Immature natural killer cell (primary cell): ENCODE results near the gene OLIG1. TPM values are rescaled to one million over a fixed set of nuclear protein-coding genes. Genes with fewer than 3 reads are reported as not detected.
A peak's percentile ranks its signal among the peaks of the same experiment; 100 is the strongest.

Experiments used
- DNase-seq, 3 donors: peaks; one replicate each; pipeline ENCODE4 v3.0.0; 2022; ENCODE audit warnings: mixed read lengths in 1 of 3
- H3K27ac Mint-ChIP-seq, 6 donors: one replicate each; pipeline ENCODE4 v1.8.0; 2020; ENCODE audit warnings: mixed read lengths in 6 of 6, mild to moderate bottlenecking in 5 of 6, inconsistent platforms in 4 of 6, moderate library complexity in 3 of 6
- H3K27me3 Mint-ChIP-seq, 3 donors: one replicate each; pipeline ENCODE4 v1.8.0; 2020 to 2021; ENCODE audit warnings: low read depth in 3 of 3, mild to moderate bottlenecking in 3 of 3, mixed read lengths in 3 of 3, moderate library complexity in 3 of 3, inconsistent platforms in 1 of 3
- H3K36me3 Mint-ChIP-seq, 3 donors: one replicate each; pipeline ENCODE4 v1.8.0; 2020; ENCODE audit warnings: mixed read lengths in 3 of 3, inconsistent platforms in 2 of 3, mild to moderate bottlenecking in 2 of 3
- H3K4me1 Mint-ChIP-seq, 2 donors: one replicate each; pipeline ENCODE4 v1.8.0; 2020; ENCODE audit warnings: inconsistent platforms in 2 of 2, mild to moderate bottlenecking in 2 of 2, mixed read lengths in 2 of 2, moderate library complexity in 1 of 2
- H3K4me3 Mint-ChIP-seq, 5 donors: one replicate each; pipeline ENCODE4 v1.8.0; 2020; ENCODE audit warnings: mild to moderate bottlenecking in 5 of 5, mixed read lengths in 5 of 5, inconsistent platforms in 3 of 5, moderate library complexity in 3 of 5
- H3K9me3 Mint-ChIP-seq, 6 donors: one replicate each; pipeline ENCODE4 v1.8.0; 2020; ENCODE audit warnings: mild to moderate bottlenecking in 6 of 6, mixed read lengths in 6 of 6, inconsistent platforms in 4 of 6, moderate library complexity in 3 of 6
- polyA plus RNA-seq, 3 donors: library from polyadenylated mRNA; unstranded; fragments of 300-500 nt; fragmentation: Illumina TruSeq; gene quantifications; one replicate each; pipeline ENCODE4 v1.2.3, GENCODE V29; 2021

Gene OLIG1
- polyA plus RNA-seq, 3 donors from 2014 or later: not detected

GRCh38 chr21:33073636-33074035 lies 3.7 kb downstream of the OLIG1 start:
- Mint-ChIP-seq H3K4me1 (peaks cover 35 to 47% of the 10 kb centered on the region in 2 donors), H3K27me3 (peaks cover 26 to 43% (median 38%) of the 10 kb centered on the region in 3 donors), H3K4me3 (no peak overlapping the region), H3K36me3 (no peaks in the 10 kb centered on the region), H3K27ac (no peak overlapping the region), H3K9me3 (peaks cover 0 to 4% (median 0%) of the 10 kb centered on the region in 6 donors)
- no peak for DNase-seq

DNA sequence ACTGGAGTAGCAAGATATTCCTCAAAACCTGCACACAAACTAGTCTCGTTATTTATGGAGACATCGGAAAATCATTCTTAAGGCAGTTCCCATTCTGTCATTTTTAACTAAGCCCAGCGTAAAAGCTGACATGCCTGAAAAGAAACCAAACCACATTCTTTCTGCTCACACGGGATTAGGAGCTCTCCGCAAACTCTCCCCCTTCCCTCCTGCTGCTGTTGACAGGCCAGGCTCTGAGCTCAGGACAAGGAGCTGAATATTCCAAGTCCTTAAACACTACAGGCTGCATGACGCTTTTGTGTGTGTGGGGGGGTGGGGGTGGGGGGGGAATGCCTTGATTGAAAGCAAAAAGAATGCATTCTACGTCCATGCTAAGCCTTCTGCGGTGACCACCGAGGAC lies 5.2 kb downstream of the OLIG1 start:
- DNase-seq: no peak
- no peak overlapping the region for H3K27ac Mint-ChIP-seq
- no peak overlapping the region for H3K4me3 Mint-ChIP-seq
- peaks cover 18 to 33% (median 31%) of the 10 kb centered on the region in 3 donors for H3K27me3 Mint-ChIP-seq
- H3K36me3 Mint-ChIP-seq: no peaks in the 10 kb centered on the region
- H3K4me1 Mint-ChIP-seq: peaks cover 37 to 47% of the 10 kb centered on the region in 2 donors
- no peaks in the 10 kb centered on the region for H3K9me3 Mint-ChIP-seq

DNA sequence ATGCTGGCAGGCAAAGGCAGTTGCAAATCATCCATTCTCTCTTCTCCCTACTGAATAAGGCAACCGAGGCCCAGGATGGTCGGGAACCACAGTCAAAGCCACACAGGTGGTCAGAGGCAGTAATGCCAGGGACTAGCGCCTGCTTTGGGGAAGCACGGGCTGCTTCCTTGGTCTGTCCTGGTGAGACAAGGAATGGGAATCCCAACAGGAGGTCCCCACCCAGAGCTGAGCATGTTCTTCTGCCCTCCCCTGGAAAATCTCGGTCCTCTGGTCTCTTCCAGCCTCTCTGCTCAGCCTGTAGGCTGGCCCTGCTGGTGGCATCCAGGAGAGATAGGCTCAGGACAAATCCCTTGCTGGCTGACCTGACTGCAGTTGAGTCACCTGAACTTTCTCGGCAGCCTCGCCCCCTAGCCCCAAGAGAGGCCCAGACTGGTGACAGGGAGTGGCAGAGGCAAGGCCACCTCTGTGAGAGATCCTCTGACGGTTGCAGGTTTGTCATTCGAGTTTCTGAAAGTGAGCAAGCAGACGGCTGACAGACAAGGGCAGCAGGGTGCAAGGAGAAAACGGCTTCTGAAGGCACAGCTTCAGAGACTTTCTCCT lies 5.8 kb downstream of the OLIG1 start:
- Mint-ChIP-seq H3K27me3 (peaks cover 18 to 33% (median 31%) of the 10 kb centered on the region in 3 donors), H3K9me3 (no peaks in the 10 kb centered on the region), H3K4me1 (peaks cover 37 to 47% of the 10 kb centered on the region in 2 donors), H3K36me3 (no peaks in the 10 kb centered on the region), H3K27ac (no peak overlapping the region), H3K4me3 (no peak overlapping the region)
- no peak for DNase-seq

GRCh38 chr21:33076600-33077329 lies 6.8 kb downstream of the OLIG1 start:
- Mint-ChIP-seq H3K4me3 (peak overlapping the region in 1 of 5 donors; percentile 53), H3K27me3 (peaks cover 15 to 25% (median 23%) of the 10 kb centered on the region in 3 donors), H3K4me1 (peaks cover 28 to 40% of the 10 kb centered on the region in 2 donors), H3K27ac (no peak overlapping the region), H3K36me3 (no peaks in the 10 kb centered on the region), H3K9me3 (no peaks in the 10 kb centered on the region)
- DNase-seq: no peak

GRCh38 chr21:33078907-33079582 lies 9.1 kb downstream of the OLIG1 start:
- peak; percentile 43 to 72 (median 58) for DNase-seq
- Mint-ChIP-seq H3K9me3 (no peaks in the 10 kb centered on the region), H3K4me1 (peaks cover 19 to 33% of the 10 kb centered on the region in 2 donors), H3K27ac (peak overlapping the region in 3 of 6 donors; percentile 35 to 86 (median 71)), H3K36me3 (no peaks in the 10 kb centered on the region), H3K4me3 (peak overlapping the region in 1 of 5 donors; percentile 34), H3K27me3 (peaks cover 11 to 13% (median 12%) of the 10 kb centered on the region in 3 donors)

DNA sequence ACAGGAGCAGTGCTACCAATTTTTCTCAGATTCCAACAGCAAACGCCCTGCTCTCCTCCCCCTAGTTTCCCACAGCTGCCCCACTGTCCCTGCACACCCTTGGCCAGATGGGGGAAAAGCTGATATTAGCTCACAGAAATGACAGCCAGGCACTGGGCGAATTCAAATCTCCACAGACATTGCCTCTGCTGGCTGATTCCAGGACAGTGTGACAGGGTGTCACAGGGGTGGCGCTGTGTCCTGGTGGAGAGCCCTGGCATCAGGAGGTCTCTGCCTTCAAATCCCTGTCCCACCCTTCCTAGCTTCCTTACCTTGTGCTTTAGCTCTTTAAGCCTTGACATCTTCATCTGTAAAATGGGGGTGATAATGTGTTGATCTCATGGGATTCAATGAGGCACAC lies 10.4 kb downstream of the OLIG1 start:
- no peak for DNase-seq
- Mint-ChIP-seq H3K27me3 (peaks cover 10 to 12% (median 10%) of the 10 kb centered on the region in 3 donors), H3K4me3 (no peak overlapping the region), H3K27ac (peak overlapping the region in 2 of 6 donors; percentile 1 to 20), H3K36me3 (no peaks in the 10 kb centered on the region), H3K9me3 (no peaks in the 10 kb centered on the region), H3K4me1 (peaks cover 19 to 33% of the 10 kb centered on the region in 2 donors)

- peaks cover 10 to 12% (median 10%) of the 10 kb centered on the region in 3 donors for H3K27me3 Mint-ChIP-seq
- no peaks in the 10 kb centered on the region for H3K9me3 Mint-ChIP-seq
- no peak for DNase-seq
- H3K36me3 Mint-ChIP-seq: no peaks in the 10 kb centered on the region
- no peak overlapping the region for H3K4me3 Mint-ChIP-seq
- peaks cover 19 to 33% of the 10 kb centered on the region in 2 donors for H3K4me1 Mint-ChIP-seq
- H3K27ac Mint-ChIP-seq: peak overlapping the region in 2 of 6 donors; percentile 1 to 20
Observed at GRCh38 chr21:33080776-33081175, 10.8 kb downstream of the OLIG1 start.

- Mint-ChIP-seq H3K4me1 (no peaks in the 10 kb centered on the region), H3K36me3 (no peaks in the 10 kb centered on the region), H3K27me3 (peaks cover 0 to 11% (median 2%) of the 10 kb centered on the region in 3 donors), H3K9me3 (peaks cover 0 to 2% (median 0%) of the 10 kb centered on the region in 6 donors), H3K4me3 (no peak overlapping the region), H3K27ac (no peak overlapping the region)
- no peak for DNase-seq
Observed at GRCh38 chr21:33088384-33088783, 18.4 kb downstream of the OLIG1 start.

DNA sequence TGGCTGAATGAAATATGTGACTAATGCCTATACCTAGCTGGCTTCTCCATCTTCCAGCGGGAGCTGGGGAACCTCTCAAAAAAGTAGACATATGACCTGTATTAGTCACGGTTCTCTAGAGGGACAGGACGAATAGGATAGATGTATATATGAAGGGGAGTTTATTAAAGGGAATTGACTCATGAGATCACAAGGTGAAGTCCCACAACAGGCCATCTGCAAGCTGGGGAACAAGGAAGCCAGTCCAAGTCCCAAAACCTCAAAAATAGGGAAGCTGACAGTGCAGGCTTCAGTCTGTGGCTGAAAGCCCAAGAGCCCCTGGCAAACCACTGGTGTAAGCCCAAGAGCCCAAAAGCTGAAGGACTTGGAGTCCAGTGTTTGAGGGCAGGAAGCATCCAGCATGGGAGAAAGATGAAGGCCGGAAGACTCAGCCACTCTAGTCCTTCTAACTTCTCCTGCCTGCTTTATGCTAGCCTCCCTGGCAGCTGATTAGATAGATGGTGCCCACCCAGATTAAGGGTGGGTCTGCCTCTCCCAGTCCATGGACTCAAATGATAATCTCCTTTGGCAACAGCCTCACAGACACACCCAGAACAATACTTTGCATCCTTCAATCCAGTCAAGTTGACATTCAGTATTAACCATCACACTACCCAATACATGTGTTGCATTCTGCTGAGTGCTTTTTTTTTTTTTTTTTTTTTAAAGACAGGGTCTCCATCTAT lies 19.6 kb downstream of the OLIG1 start:
- no peaks in the 10 kb centered on the region for H3K36me3 Mint-ChIP-seq
- H3K27me3 Mint-ChIP-seq: peaks cover 0 to 11% (median 2%) of the 10 kb centered on the region in 3 donors
- no peak for DNase-seq
- H3K4me3 Mint-ChIP-seq: no peak overlapping the region
- H3K27ac Mint-ChIP-seq: no peak overlapping the region
- H3K9me3 Mint-ChIP-seq: peaks cover 0 to 2% (median 0%) of the 10 kb centered on the region in 6 donors
- H3K4me1 Mint-ChIP-seq: no peaks in the 10 kb centered on the region

- Mint-ChIP-seq H3K36me3 (no peaks in the 10 kb centered on the region), H3K4me3 (no peak overlapping the region)
- no peak for DNase-seq
Observed at GRCh38 chr21:33096426-33096825, 26.5 kb downstream of the OLIG1 start.

GRCh38 chr21:33099131-33099530 lies 29.2 kb downstream of the OLIG1 start:
- Mint-ChIP-seq H3K27me3 (peaks cover 0 to 24% (median 3%) of the 10 kb centered on the region in 3 donors), H3K4me1 (no peaks in the 10 kb centered on the region), H3K9me3 (no peaks in the 10 kb centered on the region), H3K27ac (no peak overlapping the region), H3K36me3 (no peaks in the 10 kb centered on the region), H3K4me3 (no peak overlapping the region)
- DNase-seq: no peak

More at GRCh38 chr21:33096426-33096825, 26.5 kb downstream of the OLIG1 start:
- H3K9me3 Mint-ChIP-seq: no peaks in the 10 kb centered on the region
- H3K4me1 Mint-ChIP-seq: no peaks in the 10 kb centered on the region
- H3K27me3 Mint-ChIP-seq: peaks cover 0 to 19% (median 3%) of the 10 kb centered on the region in 3 donors
- no peak overlapping the region for H3K27ac Mint-ChIP-seq

GRCh38 chr21:33101300-33101911 lies 31.5 kb downstream of the OLIG1 start:
- no peak for DNase-seq
- no peaks in the 10 kb centered on the region for H3K9me3 Mint-ChIP-seq
- no peaks in the 10 kb centered on the region for H3K36me3 Mint-ChIP-seq
- H3K4me3 Mint-ChIP-seq: no peak overlapping the region
- H3K27me3 Mint-ChIP-seq: peaks cover 0 to 30% (median 3%) of the 10 kb centered on the region in 3 donors
- H3K4me1 Mint-ChIP-seq: no peaks in the 10 kb centered on the region
- no peak overlapping the region for H3K27ac Mint-ChIP-seq

DNA sequence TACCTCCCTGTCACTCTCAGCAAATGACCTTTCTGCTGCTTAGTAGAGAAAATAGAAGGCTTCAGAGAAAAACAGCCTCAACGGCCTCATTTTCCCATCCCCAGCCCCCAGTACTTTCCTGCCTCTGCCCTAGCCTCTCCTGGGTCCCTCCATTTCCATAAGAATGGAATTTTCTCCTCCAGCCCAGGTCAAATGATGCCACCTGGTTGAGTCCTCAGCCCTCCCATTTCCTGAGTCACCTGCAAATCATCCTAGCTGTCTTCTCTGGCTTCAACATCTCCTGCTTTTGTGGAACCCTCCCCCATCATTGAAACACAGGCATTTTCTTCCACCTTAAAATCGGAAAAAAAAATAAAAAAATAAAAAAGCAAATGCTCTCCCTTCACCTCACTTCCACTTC lies 35.1 kb downstream of the OLIG1 start:
- H3K4me3 Mint-ChIP-seq: no peak overlapping the region
- no peak for DNase-seq
- H3K27ac Mint-ChIP-seq: no peak overlapping the region
- H3K36me3 Mint-ChIP-seq: no peaks in the 10 kb centered on the region
- peaks cover 2 to 5% of the 10 kb centered on the region in 2 donors for H3K4me1 Mint-ChIP-seq
- H3K27me3 Mint-ChIP-seq: peaks cover 2 to 26% (median 7%) of the 10 kb centered on the region in 3 donors
- no peaks in the 10 kb centered on the region for H3K9me3 Mint-ChIP-seq
